ENCODE results near the gene CLINT1. TPM values are rescaled to one million over a fixed set of nuclear protein-coding genes. Genes with fewer than 3 reads are reported as not detected.

The CLINT1 gene
- total RNA-seq, 1 experiment from 2014 or later: 170 TPM

- Mint-ChIP-seq H3K27ac (ENCODE audit: low read depth, unreplicated experiment) (no peak overlapping the region), H3K27me3 (ENCODE audit: insufficient read depth, unreplicated experiment) (no peaks in the 10 kb centered on the region), H3K9me3 (ENCODE audit: unreplicated experiment) (no peaks in the 10 kb centered on the region), H3K36me3 (ENCODE audit: insufficient read depth, unreplicated experiment) (peaks cover 19% of the 10 kb centered on the region), H3K4me3 (ENCODE audit: unreplicated experiment) (no peak overlapping the region), H3K4me1 (ENCODE audit: insufficient read depth, unreplicated experiment) (no peaks in the 10 kb centered on the region)
- BruUV-seq (replicated peaks): no TSS peak
- no peak for TF ChIP-seq CTCF (IDR thresholded peaks at IDR 0.05; ENCODE audit: unreplicated experiment)
- intact Hi-C loops (cut with micrococcal nuclease): no loop called here
- POLR2A ChIA-PET: no interaction called here
- CTCF ChIA-PET: no interaction called here
- no peak for DNase-seq (ENCODE audit: unreplicated experiment)
Measured at GRCh38 chr5:157779221-157779620, 79.7 kb downstream of the CLINT1 start.

GRCh38 chr5:157778121-157778805 is 80.7 kb downstream of the CLINT1 start:
- CTCF ChIA-PET: no interaction called here
- intact Hi-C loops (cut with micrococcal nuclease): no loop called here

GRCh38 chr5:157772127-157772526 is 86.8 kb downstream of the CLINT1 start:
- ChIA-PET CTCF (interaction anchor here (0.6 to 5.6 kb wide), 8 partner anchors 9 to 1369 kb away, joined by 3 to 52 read pairs (median 3); partner anchors contain the start of gene LSM11), POLR2A (no interaction called here)
- Mint-ChIP-seq H3K4me1 (ENCODE audit: insufficient read depth, unreplicated experiment) (peaks cover 15% of the 10 kb centered on the region), H3K4me3 (ENCODE audit: unreplicated experiment) (no peak overlapping the region), H3K9me3 (ENCODE audit: unreplicated experiment) (no peaks in the 10 kb centered on the region), H3K27ac (ENCODE audit: low read depth, unreplicated experiment) (no peak overlapping the region), H3K36me3 (ENCODE audit: insufficient read depth, unreplicated experiment) (no peaks in the 10 kb centered on the region), H3K27me3 (ENCODE audit: insufficient read depth, unreplicated experiment) (no peaks in the 10 kb centered on the region)
- no peak for DNase-seq (ENCODE audit: unreplicated experiment)
- BruUV-seq (replicated peaks): no TSS peak
- intact Hi-C loops (cut with micrococcal nuclease): no loop called here
- TF ChIP-seq CTCF (IDR thresholded peaks at IDR 0.05; ENCODE audit: unreplicated experiment): no peak

More at GRCh38 chr5:157778121-157778805, 80.7 kb downstream of the CLINT1 start:
- no peak overlapping the region for H3K27ac Mint-ChIP-seq (ENCODE audit: low read depth, unreplicated experiment)
- no peaks in the 10 kb centered on the region for H3K27me3 Mint-ChIP-seq (ENCODE audit: insufficient read depth, unreplicated experiment)
- no peaks in the 10 kb centered on the region for H3K4me1 Mint-ChIP-seq (ENCODE audit: insufficient read depth, unreplicated experiment)
- peaks cover 9% of the 10 kb centered on the region for H3K36me3 Mint-ChIP-seq (ENCODE audit: insufficient read depth, unreplicated experiment)
- no peak overlapping the region for H3K4me3 Mint-ChIP-seq (ENCODE audit: unreplicated experiment)
- BruUV-seq (replicated peaks): no TSS peak
- no peaks in the 10 kb centered on the region for H3K9me3 Mint-ChIP-seq (ENCODE audit: unreplicated experiment)
- peak; percentile 73 for DNase-seq (ENCODE audit: unreplicated experiment)
- POLR2A ChIA-PET: interaction anchor here (0.6 to 1.2 kb wide), 2 partner anchors 10 kb away, joined by 4 to 6 read pairs; no protein-coding TSS in a partner anchor
- no peak for TF ChIP-seq CTCF (IDR thresholded peaks at IDR 0.05; ENCODE audit: unreplicated experiment)

- POLR2A ChIA-PET: no interaction called here
- no peaks in the 10 kb centered on the region for H3K9me3 Mint-ChIP-seq (ENCODE audit: unreplicated experiment)
- TF ChIP-seq CTCF (IDR thresholded peaks at IDR 0.05; ENCODE audit: unreplicated experiment): no peak
Measured at GRCh38 chr5:157770665-157771064, 88.3 kb downstream of the CLINT1 start.

More at GRCh38 chr5:157770665-157771064, 88.3 kb downstream of the CLINT1 start:
- Mint-ChIP-seq H3K4me3 (ENCODE audit: unreplicated experiment) (no peak overlapping the region), H3K4me1 (ENCODE audit: insufficient read depth, unreplicated experiment) (peaks cover 18% of the 10 kb centered on the region), H3K27me3 (ENCODE audit: insufficient read depth, unreplicated experiment) (no peaks in the 10 kb centered on the region), H3K27ac (ENCODE audit: low read depth, unreplicated experiment) (no peak overlapping the region), H3K36me3 (ENCODE audit: insufficient read depth, unreplicated experiment) (no peaks in the 10 kb centered on the region)
- intact Hi-C loops (cut with micrococcal nuclease): no loop called here
- BruUV-seq (replicated peaks): no TSS peak
- no peak for DNase-seq (ENCODE audit: unreplicated experiment)
- CTCF ChIA-PET: interaction anchor here (0.6 to 2.2 kb wide), 3 partner anchors 9 to 1354 kb away, joined by 3 to 9 read pairs (median 7); no protein-coding TSS in a partner anchor
